Measurements from ENCODE around the gene DCTN3. TPM values are rescaled to one million over a fixed set of nuclear protein-coding genes. Genes with fewer than 3 reads are reported as not detected.

DCTN3 gene
- total RNA-seq, result 34.2 TPM
- 117 TPM for polyA plus RNA-seq

GRCh38 chr9:34620061-34620994, at the start of gene DCTN3:
DCTN3 (minus strand) TSS chr9:34620495; CDS start chr9:34620464, 31 bp downstream.
- WGBS, result 4% methylated on average over 43 of the region's 43 CpGs
- H3K36me3 ChIP-seq (ENCODE audit: insufficient read depth), result no peaks in the 10 kb centered on the region

GRCh38 chr9:34665381-34666250, 45.3 kb upstream of the DCTN3 start:
- DNase-seq (ENCODE audit: extremely low spot score), result peak; percentile 95
- 1% methylated on average over 55 of the region's 55 CpGs for WGBS

More at GRCh38 chr9:34620061-34620994, at the start of gene DCTN3:
- Histone ChIP-seq H3K27ac (ENCODE audit: low read depth) (no peak within 1 kb of the TSS), H3K4me3 (ENCODE audit: low read depth, low read length) (peak within 1 kb of the TSS; percentile 87), H3K4me1 (ENCODE audit: insufficient read depth) (no peaks in the 10 kb centered on the region)
- peak; percentile 89 for DNase-seq (ENCODE audit: extremely low spot score)

GRCh38 chr9:34665067-34665380, 44.7 kb upstream of the DCTN3 start:
- Histone ChIP-seq H3K4me3 (ENCODE audit: low read depth, low read length) (peak overlapping the region; percentile 38), H3K27ac (ENCODE audit: low read depth) (peak overlapping the region; percentile 65), H3K36me3 (ENCODE audit: insufficient read depth) (no peaks in the 10 kb centered on the region), H3K4me1 (ENCODE audit: insufficient read depth) (no peaks in the 10 kb centered on the region)
- WGBS, result 2% methylated on average over 26 of the region's 26 CpGs
- no peak for DNase-seq (ENCODE audit: extremely low spot score)

More at GRCh38 chr9:34665381-34666250, 45.3 kb upstream of the DCTN3 start:
- Histone ChIP-seq H3K27ac (ENCODE audit: low read depth) (peak overlapping the region; percentile 87), H3K36me3 (ENCODE audit: insufficient read depth) (no peaks in the 10 kb centered on the region), H3K4me3 (ENCODE audit: low read depth, low read length) (peak overlapping the region; percentile 38), H3K4me1 (ENCODE audit: insufficient read depth) (no peaks in the 10 kb centered on the region)

DNA sequence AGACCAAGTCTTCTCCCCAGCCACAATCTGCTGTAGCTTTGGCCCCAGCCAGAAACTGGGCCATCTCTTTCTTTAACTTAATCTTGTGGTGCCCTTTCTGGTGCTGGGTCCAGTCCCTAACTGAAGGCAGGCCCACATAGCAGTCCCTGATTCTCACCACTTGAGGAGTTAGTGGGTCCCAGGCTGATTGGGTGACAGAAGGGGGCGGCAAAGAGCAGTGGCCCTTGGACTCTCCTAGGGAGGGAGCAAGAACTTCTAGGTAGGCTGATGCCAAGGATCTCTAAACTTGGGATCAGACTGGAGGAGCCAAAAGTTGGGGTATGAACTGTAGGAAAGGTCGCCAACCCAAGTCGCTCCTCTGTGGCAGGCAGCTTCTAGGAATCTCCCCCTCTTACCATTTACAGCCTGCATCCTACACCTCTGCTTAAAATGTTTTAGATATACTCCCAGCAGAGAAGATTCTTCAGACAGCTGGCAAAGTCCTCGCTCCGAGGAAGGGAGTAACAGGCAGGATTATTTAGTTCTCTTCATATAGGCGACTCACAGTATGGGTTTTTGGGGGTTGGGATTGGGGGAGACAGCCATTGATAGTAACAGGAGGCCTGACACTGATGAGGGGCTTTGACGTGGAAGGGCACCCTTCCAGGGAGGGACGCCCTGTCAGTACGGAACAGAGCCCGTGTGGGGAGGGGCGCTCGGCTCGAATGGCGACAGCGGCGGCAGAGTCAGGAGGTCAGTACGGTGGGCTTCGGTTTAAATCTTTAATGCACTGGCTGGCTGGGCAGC, 44.2 kb upstream of the DCTN3 start:
- H3K4me3 ChIP-seq (ENCODE audit: low read depth, low read length), result peak overlapping the region; percentile 38
- H3K36me3 ChIP-seq (ENCODE audit: insufficient read depth), result no peaks in the 10 kb centered on the region
- no peaks in the 10 kb centered on the region for H3K4me1 ChIP-seq (ENCODE audit: insufficient read depth)
- peak overlapping the region; percentile 65 for H3K27ac ChIP-seq (ENCODE audit: low read depth)
- 13% methylated on average over 18 of the region's 18 CpGs for WGBS
- no peak for DNase-seq (ENCODE audit: extremely low spot score)

DNA sequence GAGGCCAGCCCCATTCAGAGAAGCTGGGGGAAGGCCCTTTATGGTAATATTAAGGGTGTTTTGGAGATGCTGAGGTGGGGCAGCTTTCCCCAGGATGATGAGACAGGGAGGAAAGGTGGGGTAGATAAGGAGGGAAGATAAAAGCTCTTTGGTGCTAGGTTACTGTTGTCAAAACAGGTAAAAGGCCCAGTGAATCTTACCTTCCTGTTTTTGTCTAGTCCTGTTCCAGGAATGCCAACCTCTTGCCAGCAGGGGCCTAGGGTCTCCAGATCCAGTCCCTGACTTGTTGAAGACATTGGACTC, 43.0 kb upstream of the DCTN3 start:
- no peak for DNase-seq (ENCODE audit: extremely low spot score)
- no peaks in the 10 kb centered on the region for H3K4me1 ChIP-seq (ENCODE audit: insufficient read depth)
- no peaks in the 10 kb centered on the region for H3K36me3 ChIP-seq (ENCODE audit: insufficient read depth)
- H3K4me3 ChIP-seq (ENCODE audit: low read depth, low read length), result no peak overlapping the region
- no peak overlapping the region for H3K27ac ChIP-seq (ENCODE audit: low read depth)

GRCh38 chr9:34662526-34663302, 42.4 kb upstream of the DCTN3 start, which contains the start of gene CCL27:
CCL27 (minus strand) TSS chr9:34662657; CDS start chr9:34662633, 24 bp downstream.
- 84% methylated on average over 4 of the region's 4 CpGs for WGBS
- Histone ChIP-seq H3K4me3 (ENCODE audit: low read depth, low read length) (no peak within 1 kb of the TSS), H3K4me1 (ENCODE audit: insufficient read depth) (no peaks in the 10 kb centered on the region), H3K36me3 (ENCODE audit: insufficient read depth) (no peaks in the 10 kb centered on the region), H3K27ac (ENCODE audit: low read depth) (no peak within 1 kb of the TSS)
- no peak for DNase-seq (ENCODE audit: extremely low spot score)

GRCh38 chr9:34659592-34660253, 39.4 kb upstream of the DCTN3 start:
- DNase-seq (ENCODE audit: extremely low spot score), result no peak
- Histone ChIP-seq H3K36me3 (ENCODE audit: insufficient read depth) (no peaks in the 10 kb centered on the region), H3K4me1 (ENCODE audit: insufficient read depth) (no peaks in the 10 kb centered on the region), H3K4me3 (ENCODE audit: low read depth, low read length) (no peak overlapping the region), H3K27ac (ENCODE audit: low read depth) (no peak overlapping the region)
- WGBS, result 90% methylated on average over 8 of the region's 8 CpGs

GRCh38 chr9:34658461-34658860, 38.2 kb upstream of the DCTN3 start:
- H3K27ac ChIP-seq (ENCODE audit: low read depth), result no peak overlapping the region
- no peaks in the 10 kb centered on the region for H3K4me1 ChIP-seq (ENCODE audit: insufficient read depth)
- no peak overlapping the region for H3K4me3 ChIP-seq (ENCODE audit: low read depth, low read length)
- DNase-seq (ENCODE audit: extremely low spot score), result no peak
- WGBS, result 88% methylated on average over 14 of the region's 14 CpGs
- H3K36me3 ChIP-seq (ENCODE audit: insufficient read depth), result no peaks in the 10 kb centered on the region

DNA sequence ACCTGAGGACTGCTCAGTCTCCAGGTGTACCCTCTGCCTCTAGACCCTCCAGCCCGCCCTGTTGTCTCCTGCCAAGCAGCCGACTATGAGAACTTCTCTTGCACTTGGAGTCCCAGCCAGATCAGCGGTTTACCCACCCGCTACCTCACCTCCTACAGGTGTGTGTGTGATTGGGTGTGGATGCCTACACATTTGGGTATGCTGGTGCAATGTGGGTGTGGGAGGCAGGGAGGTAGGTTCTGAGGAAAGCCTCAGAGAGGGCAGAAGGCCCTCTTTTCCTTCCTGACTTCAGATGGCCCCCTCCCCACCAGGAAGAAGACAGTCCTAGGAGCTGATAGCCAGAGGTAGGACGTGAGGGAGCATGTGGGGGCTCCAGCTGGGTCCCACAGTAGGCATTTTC, 36.7 kb upstream of the DCTN3 start:
- WGBS, result 92% methylated on average over 5 of the region's 5 CpGs
- Histone ChIP-seq H3K36me3 (ENCODE audit: insufficient read depth) (no peaks in the 10 kb centered on the region), H3K4me1 (ENCODE audit: insufficient read depth) (no peaks in the 10 kb centered on the region), H3K27ac (ENCODE audit: low read depth) (no peak overlapping the region), H3K4me3 (ENCODE audit: low read depth, low read length) (no peak overlapping the region)
- no peak for DNase-seq (ENCODE audit: extremely low spot score)

- DNase-seq (ENCODE audit: extremely low spot score), result no peak
- Histone ChIP-seq H3K4me1 (ENCODE audit: insufficient read depth) (no peaks in the 10 kb centered on the region), H3K4me3 (ENCODE audit: low read depth, low read length) (no peak overlapping the region), H3K27ac (ENCODE audit: low read depth) (no peak overlapping the region), H3K36me3 (ENCODE audit: insufficient read depth) (no peaks in the 10 kb centered on the region)
- WGBS, result 73% methylated on average over 5 of the region's 5 CpGs
Measured at GRCh38 chr9:34655394-34655793, 35.1 kb upstream of the DCTN3 start.

DNA sequence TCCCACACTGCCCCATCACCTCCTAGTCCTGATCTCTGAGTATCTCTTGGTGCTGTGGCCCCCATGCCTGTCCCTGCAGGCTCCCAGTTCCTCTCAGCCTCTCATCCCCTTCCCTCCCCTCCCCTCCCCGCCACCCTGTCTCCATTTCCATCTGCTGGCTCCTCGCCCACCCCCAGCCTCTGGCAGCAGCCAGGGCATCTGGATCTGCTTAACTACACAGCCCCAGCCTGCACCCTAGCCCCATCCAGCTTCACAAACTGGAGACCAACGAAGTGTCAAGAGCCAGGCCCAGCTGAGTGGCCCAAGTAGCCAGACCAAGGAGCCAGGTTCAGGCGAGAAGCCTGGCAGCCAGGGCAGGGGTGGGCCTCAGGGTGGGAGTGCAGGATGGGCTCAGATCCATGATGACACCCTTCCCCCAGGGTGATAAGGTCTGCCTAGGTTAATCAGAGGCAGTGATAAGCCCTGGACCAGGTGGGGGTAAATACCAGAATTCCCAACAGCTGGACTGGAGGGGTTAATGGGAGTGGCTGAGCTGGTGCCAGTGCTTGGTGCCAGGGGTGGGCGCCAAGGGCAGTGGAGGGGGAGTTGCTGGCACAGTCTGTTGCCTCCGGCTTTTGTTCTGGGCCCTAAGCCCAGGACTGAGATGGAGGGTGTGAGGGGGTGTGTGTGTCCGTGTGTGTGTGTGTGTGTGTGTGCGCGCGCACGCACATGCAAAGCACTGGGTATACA, 34.2 kb upstream of the DCTN3 start:
- Histone ChIP-seq H3K4me1 (ENCODE audit: insufficient read depth) (no peaks in the 10 kb centered on the region), H3K27ac (ENCODE audit: low read depth) (no peak overlapping the region), H3K4me3 (ENCODE audit: low read depth, low read length) (no peak overlapping the region), H3K36me3 (ENCODE audit: insufficient read depth) (no peaks in the 10 kb centered on the region)
- no peak for DNase-seq (ENCODE audit: extremely low spot score)
- 13% methylated on average over 11 of the region's 11 CpGs for WGBS
